Omental fat pad (tissue), 4 donors: ENCODE measurements around the gene TANK. TPM values are rescaled to one million over a fixed set of nuclear protein-coding genes. Genes with fewer than 3 reads are reported as not detected.
A peak's percentile ranks its signal among the peaks of the same experiment; 100 is the strongest.

Experiments
- ATAC-seq: fragments of 150-250 bp; one replicate; pipeline ENCODE4 v1.9.1; 2016; ENCODE audit warnings: mild to moderate bottlenecking, moderate library complexity; ENCODE audit not compliant: low FRiP score
- DNase-seq: peaks from one replicate; pipeline ENCODE4 v3.0.0-alpha.2; 2019; ENCODE audit warnings: low spot score
- total RNA-seq, 4 donors: library from RNA; depleted of rRNA; stranded (reverse); fragments of >200 nt; gene quantifications; one replicate each; pipeline ENCODE4 v1.1.0, GENCODE V29; 2016
- TF ChIP-seq, protein P1 (sequence below), 3 donors: fragments of 450-650 bp; IDR thresholded peaks; one replicate each; pipeline ENCODE4 v1.5.1; 2016 to 2017; ENCODE audit warnings: antibody characterized with exemption in 3 of 3, mild to moderate bottlenecking in 3 of 3, moderate library complexity in 2 of 3

TANK gene, protein sequence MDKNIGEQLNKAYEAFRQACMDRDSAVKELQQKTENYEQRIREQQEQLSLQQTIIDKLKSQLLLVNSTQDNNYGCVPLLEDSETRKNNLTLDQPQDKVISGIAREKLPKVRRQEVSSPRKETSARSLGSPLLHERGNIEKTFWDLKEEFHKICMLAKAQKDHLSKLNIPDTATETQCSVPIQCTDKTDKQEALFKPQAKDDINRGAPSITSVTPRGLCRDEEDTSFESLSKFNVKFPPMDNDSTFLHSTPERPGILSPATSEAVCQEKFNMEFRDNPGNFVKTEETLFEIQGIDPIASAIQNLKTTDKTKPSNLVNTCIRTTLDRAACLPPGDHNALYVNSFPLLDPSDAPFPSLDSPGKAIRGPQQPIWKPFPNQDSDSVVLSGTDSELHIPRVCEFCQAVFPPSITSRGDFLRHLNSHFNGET
- total RNA-seq, result 100 to 1,000 TPM; 102 to 143 (median 121) TPM

DNA sequence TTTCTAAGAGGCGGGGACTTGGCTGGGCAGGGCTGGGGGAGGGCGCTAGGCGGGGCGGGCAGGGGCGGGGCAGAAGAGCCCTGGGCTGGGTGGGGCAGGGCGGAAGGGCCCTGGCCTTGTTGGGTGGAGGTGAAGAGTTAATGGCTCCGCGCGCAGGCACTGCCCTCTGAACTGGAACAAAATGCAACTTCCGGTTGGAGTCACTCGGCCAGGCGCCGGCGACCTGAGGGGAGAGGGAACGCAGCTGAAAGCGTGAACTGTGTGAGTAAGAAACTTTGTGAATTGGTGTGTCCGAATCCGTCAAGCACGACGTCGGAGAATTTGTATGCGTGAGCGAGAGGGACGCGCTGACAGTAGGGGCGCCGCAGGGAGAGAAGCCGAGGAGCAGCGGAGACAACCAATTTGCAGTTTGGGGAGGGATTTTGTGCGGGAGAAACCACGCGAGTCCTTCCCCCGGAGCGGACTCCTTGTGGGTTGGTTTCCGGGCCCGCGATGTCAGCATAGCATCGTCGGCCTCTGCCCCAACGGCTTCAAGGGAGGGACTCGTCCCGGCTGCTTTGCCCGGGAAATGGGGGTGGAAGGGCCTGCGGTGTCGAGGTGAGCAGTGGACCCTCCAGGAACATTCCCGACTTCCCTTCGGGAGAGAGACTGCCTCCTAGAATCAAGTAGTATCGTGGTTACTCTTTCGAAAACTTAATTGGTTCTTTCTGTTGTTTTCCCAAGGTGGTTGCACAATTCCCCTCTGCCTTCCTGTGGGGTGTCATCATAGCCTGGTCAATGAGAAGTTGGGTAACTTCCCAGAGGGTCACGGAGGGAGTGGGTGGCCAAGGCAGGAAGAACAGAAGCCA is at the start of gene TANK:
Gene TANK (plus strand): TSS at position 203 of the 848 bp plus-strand sequence. CDS start 19,235 bp downstream, outside the sequence.
- peak; percentile 97 for ATAC-seq
- TF ChIP-seq, protein P1, sequence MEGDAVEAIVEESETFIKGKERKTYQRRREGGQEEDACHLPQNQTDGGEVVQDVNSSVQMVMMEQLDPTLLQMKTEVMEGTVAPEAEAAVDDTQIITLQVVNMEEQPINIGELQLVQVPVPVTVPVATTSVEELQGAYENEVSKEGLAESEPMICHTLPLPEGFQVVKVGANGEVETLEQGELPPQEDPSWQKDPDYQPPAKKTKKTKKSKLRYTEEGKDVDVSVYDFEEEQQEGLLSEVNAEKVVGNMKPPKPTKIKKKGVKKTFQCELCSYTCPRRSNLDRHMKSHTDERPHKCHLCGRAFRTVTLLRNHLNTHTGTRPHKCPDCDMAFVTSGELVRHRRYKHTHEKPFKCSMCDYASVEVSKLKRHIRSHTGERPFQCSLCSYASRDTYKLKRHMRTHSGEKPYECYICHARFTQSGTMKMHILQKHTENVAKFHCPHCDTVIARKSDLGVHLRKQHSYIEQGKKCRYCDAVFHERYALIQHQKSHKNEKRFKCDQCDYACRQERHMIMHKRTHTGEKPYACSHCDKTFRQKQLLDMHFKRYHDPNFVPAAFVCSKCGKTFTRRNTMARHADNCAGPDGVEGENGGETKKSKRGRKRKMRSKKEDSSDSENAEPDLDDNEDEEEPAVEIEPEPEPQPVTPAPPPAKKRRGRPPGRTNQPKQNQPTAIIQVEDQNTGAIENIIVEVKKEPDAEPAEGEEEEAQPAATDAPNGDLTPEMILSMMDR (IDR thresholded peaks at IDR 0.05), result no peak

DNA sequence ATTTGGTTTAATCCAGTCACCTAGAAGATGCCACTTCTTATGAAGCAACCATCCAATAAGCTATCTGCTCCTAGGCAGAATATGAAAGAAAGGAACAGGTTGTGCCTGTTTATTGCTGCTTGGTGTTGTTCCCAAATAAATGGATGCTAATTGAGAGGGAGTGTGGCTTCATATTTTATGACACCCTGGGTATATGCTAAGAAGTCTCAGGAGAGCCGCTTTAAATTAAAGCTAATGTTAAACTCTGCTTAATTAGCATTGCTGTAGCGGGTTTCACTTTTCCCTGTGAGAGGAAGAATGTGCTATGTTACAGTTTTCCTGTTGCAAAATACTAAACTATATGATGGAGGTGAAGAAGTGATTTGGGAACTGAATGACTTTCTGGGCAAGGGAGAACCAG is 48.7 kb upstream of the TANK start:
- TF ChIP-seq, protein P1 (IDR thresholded peaks at IDR 0.05), result no peak
- ATAC-seq (no peak), DNase-seq (no peak)

More for the DNA sequence above, at the start of gene TANK:
- DNase-seq, result peak; percentile 82

DNA sequence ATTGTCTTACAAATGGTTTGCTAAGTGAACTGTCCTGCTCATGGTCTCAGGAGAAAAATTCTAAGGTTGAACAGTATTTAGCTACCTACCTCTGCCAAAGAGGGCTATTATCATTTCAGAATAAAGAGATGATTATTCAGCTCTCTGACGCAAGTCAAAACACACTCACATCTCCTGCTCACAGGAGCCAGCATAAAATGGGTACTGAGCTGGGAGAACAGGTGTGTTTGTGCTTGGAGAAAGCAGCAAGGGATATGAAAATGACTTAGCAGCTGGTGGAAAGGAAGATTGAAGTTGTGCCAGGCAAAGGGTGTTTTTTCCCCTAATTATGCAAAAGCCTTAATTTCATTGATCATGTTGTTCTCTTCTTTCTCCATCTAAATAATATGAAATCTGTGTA is 47.3 kb upstream of the TANK start:
- ATAC-seq, result no peak
- TF ChIP-seq, protein P1 (IDR thresholded peaks at IDR 0.05), result no peak
- no peak for DNase-seq

DNA sequence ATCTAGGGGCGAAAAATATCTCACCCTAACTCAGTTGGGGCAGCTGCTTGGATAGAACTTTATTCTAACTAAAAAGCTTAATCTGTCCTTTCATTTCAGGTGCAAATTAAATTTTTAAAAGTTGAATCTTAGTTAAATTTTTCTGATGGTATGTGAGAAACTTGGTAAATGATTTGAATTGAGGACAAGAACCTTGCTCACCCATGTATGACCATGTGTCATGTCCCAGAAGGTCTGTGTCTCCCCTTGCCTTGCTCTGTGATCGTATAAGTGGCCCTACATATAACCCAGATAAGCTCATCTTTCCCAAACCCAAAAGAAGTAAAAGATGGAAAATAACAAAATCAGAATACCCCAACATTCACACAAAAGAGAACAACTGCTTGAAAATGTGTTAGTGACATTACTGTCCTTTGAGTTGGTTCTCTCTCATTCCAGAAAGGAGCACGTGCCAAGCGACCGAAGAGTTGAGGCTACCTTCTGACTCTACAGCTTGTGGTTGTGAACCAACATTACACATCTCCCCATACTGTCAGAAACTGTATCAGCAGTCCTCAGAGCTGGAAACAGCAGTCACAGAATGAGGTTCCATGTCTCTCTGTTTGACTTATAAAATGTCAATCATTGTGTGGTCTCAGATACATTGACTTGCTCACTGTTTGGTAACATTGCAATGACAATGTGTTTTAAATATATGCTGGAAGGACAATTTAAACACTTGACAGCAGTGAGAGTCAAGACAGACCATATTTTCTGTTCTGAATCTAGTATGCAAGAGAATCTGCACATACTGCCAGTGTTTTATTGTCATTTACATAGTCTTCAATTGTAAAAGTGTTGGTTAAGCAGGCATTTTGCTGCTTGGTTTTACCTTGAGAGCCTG is 46.3 kb upstream of the TANK start:
- TF ChIP-seq, protein P1 (IDR thresholded peaks at IDR 0.05), result no peak
- no peak for DNase-seq
- no peak for ATAC-seq

DNA sequence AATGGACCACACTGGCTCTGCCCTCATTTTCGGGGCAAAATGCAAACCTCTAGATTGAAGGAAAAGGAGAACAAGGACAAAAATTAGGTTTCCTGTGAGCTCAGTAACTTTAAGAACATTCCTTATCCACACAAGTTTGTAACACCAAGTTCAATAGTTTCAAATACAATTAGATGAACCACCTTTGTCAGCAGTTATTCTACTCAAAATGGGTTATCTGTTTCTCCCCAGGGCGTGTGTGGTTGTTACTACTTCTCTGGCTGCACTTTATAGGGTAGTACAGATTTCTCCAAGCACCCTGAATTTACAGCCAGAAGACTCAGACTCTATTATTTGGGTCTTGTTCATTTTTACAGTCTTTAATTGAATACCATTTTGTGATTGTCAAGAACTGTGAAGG is 45.0 kb upstream of the TANK start:
- TF ChIP-seq, protein P1 (IDR thresholded peaks at IDR 0.05), result no peak
- DNase-seq (no peak), ATAC-seq (no peak)

DNA sequence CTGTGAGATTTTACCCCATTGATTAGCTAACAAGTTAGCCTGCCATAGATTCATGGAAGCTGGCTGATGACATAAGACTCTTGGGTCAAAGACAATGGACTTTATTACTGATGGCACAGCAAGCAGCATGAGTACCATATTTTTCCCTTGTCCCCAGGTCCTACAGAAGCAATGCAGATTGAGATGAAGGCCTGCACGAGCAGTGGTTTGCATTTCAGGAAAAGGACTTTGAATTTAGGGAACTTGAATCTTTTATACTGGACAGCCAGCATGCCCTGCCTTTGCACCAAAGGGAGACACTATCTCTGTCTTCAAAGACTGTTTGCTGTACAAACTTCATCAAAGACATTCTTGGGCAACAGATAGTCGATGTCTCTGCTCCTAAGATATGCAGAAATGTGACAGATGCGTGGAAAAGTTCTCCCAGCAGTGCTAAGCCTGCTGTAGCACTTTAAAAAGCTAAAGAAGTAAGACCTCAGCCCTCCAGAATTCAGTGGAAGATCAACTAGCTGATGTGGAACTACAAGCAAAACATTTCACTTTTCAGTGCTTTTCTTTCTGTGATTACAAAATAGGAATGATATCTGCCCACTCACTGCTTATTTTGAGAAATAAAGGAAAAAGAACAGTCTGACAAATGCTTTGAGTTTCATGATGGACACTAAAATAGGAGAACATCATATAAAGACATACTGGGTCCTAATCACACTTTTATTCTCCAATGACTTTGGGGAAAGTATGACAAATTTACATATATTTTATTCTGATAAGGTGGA is 44.4 kb upstream of the TANK start:
- ATAC-seq (no peak), DNase-seq (no peak)
- TF ChIP-seq, protein P1 (IDR thresholded peaks at IDR 0.05), result no peak
